ENCODE results near the gene GPA33. TPM values are rescaled to one million over a fixed set of nuclear protein-coding genes. Genes with fewer than 3 reads are reported as not detected.

GPA33 gene
- total RNA-seq, 4 donors from 2014 or later, result 0.10 TPM; not detected in 3

- intact Hi-C loops (cut with DNase I; ENCODE audit: low total_unique reads), result loop anchor here (10.0 kb wide), 1 partner anchor 144 kb away; no protein-coding TSS in a partner anchor
- DNase-seq (ENCODE audit: low spot score in 2 of 2), result peak; percentile 57 to 94
- TF ChIP-seq POLR2A (IDR thresholded peaks at IDR 0.05) (no peak), CTCF (IDR thresholded peaks at IDR 0.05) (peak in 1 of 3 donors; percentile 60)
- WGBS, 2 donors, result 12 to 13% methylated on average over 17 of the region's 17 CpGs
- no peak overlapping the region for H3K4me3 ChIP-seq (ENCODE audit: low read depth, poor library complexity, severe bottlenecking)
Measured at GRCh38 chr1:167059045-167059808, 30.9 kb downstream of the GPA33 start.

- WGBS, 2 donors, result 40 to 43% methylated on average over 6 of the region's 6 CpGs
- no peak overlapping the region for H3K4me3 ChIP-seq (ENCODE audit: low read depth, poor library complexity, severe bottlenecking)
- TF ChIP-seq CTCF (IDR thresholded peaks at IDR 0.05) (no peak), POLR2A (IDR thresholded peaks at IDR 0.05) (no peak)
- no peak for DNase-seq (ENCODE audit: low spot score in 2 of 2)
- intact Hi-C loops (cut with DNase I; ENCODE audit: low total_unique reads), result loop anchor here (10.0 kb wide), 1 partner anchor 142 kb away; no protein-coding TSS in a partner anchor
Measured at GRCh38 chr1:167057241-167057688, 32.9 kb downstream of the GPA33 start.

GRCh38 chr1:167056529-167057231, 33.5 kb downstream of the GPA33 start:
- TF ChIP-seq POLR2A (IDR thresholded peaks at IDR 0.05), result no peak
- TF ChIP-seq CTCF (IDR thresholded peaks at IDR 0.05), result no peak
- no peak for DNase-seq (ENCODE audit: low spot score in 2 of 2)
- intact Hi-C loops (cut with DNase I; ENCODE audit: low total_unique reads), result loop anchor here (10.0 kb wide), 1 partner anchor 142 kb away; no protein-coding TSS in a partner anchor
- 51% methylated on average over 10 of the region's 10 CpGs for WGBS, 2 donors
- H3K4me3 ChIP-seq (ENCODE audit: low read depth, poor library complexity, severe bottlenecking), result no peak overlapping the region

- intact Hi-C loops (cut with DNase I; ENCODE audit: low total_unique reads), result loop anchor here (10.0 kb wide), 1 partner anchor 140 kb away; no protein-coding TSS in a partner anchor
- no peak for DNase-seq (ENCODE audit: low spot score in 2 of 2)
- 74 to 82% methylated on average over 12 to 14 of the region's 14 CpGs for WGBS, 2 donors
- H3K4me3 ChIP-seq (ENCODE audit: low read depth, poor library complexity, severe bottlenecking), result no peak overlapping the region
- TF ChIP-seq CTCF (IDR thresholded peaks at IDR 0.05), result no peak
- no peak for TF ChIP-seq POLR2A (IDR thresholded peaks at IDR 0.05)
Measured at GRCh38 chr1:167054946-167055630, 35.1 kb downstream of the GPA33 start.

- no peak overlapping the region for H3K4me3 ChIP-seq (ENCODE audit: low read depth, poor library complexity, severe bottlenecking)
- DNase-seq (ENCODE audit: low spot score in 2 of 2), result no peak
- intact Hi-C loops (cut with DNase I; ENCODE audit: low total_unique reads), result loop anchor here (10.0 kb wide), 1 partner anchor 140 kb away; no protein-coding TSS in a partner anchor
- WGBS, 2 donors, result 33 to 56% methylated on average over 1 to 3 of the region's 3 CpGs
- TF ChIP-seq POLR2A (IDR thresholded peaks at IDR 0.05) (no peak), CTCF (IDR thresholded peaks at IDR 0.05) (no peak)
Measured at GRCh38 chr1:167054531-167054930, 35.6 kb downstream of the GPA33 start.
